Activated T-helper 1 cell treated with anti-CD3 and anti-CD28 coated beads, Interleukin-2, amount 50 U/mL, for 16 hours (primary cell): ENCODE results near the gene MYL10.

Experiments
- DNase-seq, 2 donors: peaks; one replicate each; pipeline ENCODE4 v3.0.0-alpha.2; 2020; ENCODE audit warnings: low read depth in 1 of 2, low spot score in 1 of 2

MYL10 gene

DNA sequence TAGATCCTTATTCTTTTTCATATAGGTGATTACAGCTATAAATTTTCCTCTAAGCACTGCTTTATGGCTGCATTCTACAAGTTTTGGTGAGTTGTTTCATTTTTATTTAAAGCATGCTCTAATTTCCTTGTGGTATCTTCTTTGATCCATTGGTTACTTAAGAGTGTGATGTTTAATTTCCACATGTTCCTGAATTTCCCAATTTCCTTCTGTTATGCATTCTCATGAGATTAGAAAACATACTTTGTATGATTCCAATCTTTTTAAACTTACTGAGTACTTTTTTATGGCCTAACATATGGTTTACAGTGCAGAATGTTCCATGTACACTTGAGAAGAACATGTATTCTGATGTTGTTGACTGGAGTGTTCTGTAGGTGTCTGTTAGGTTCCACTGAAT, 53.4 kb downstream of the MYL10 start:
- DNase-seq, result no peak

DNA sequence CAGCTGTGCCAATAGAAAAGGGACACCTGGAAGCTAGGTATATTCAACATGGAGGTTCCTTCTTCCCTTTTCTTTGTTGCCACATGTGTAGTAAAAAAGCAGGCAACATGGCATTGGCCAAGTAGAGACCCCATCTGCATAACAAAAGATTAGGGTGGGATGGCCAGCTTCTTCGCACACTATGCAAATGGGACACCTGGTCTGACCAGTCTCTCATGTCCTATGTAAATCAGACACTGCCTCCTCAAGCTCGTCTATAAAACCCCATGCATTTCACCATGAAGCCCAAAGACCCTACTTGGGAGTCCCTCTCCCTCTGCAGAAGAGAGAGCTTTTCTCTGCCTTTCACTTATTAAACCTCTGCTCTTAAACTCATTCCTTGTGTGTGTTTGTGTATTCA, 53.9 kb downstream of the MYL10 start:
- DNase-seq, result no peak

DNA sequence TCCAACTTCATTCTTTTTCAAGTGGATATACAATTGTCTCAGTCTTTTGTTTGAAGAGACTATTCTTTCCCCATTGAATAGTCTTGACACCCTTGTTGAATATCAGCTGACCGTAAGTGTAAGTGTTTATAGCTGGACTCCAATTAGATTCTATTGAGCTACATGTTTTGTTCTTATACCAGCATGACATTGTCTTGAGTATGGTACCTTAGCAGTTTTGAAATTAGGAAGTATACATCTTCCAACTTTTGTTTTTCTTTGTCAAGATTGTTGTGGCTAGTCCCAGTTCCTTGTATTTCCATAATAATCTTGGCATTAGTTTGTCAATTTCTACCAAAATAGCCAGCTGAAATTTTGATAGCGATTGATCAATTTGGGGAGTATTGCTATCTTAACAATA, 56.9 kb downstream of the MYL10 start:
- no peak for DNase-seq

DNA sequence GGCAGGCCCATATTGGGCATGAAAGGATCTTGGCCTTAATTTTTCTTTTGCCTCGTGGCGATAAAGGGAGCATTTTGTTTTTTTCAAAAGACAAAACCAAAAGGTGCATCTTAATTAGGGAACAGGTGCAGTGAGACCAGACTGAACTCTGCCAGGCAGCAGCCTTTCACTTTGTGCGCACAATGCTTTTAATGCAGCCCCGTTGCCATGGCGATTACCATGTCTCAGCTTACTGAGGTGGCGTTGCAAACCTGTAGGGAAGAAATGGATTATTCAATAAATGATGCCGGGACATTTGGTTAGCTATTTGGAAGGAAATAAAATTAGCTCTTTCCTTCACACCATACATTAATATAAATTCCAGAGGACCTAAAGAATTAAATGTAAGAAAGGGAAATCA, 61.9 kb downstream of the MYL10 start:
- no peak for DNase-seq

DNA sequence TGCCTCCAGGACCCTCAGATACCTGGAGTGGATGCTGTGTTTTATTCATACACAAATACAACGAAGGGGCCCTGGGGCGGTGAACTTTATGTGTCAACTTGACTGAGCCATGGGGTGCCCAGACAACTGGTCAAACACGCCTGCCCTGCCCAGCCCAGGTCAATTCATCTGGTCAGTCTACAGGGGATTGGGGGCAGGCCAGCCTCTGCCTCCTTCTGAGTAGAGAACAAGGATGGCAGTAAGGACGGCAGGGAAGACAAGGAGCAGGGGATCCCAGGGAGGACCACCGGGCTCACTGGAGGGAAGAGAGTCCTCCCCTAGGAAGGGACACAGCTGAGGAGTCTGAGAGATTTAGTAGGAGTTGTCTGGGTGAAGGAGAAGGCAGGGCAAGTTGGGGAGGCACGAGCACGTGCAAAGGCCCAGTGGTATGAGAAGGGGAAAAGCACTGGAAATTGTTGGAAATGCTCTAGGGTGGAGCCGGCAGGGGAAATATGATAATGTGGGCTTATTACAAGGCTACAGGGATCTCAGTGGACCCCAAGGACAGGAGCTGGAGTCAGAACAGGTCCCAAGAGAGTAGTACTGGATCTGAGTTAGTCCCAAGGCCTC, 63.4 kb downstream of the MYL10 start:
- DNase-seq, result no peak

DNA sequence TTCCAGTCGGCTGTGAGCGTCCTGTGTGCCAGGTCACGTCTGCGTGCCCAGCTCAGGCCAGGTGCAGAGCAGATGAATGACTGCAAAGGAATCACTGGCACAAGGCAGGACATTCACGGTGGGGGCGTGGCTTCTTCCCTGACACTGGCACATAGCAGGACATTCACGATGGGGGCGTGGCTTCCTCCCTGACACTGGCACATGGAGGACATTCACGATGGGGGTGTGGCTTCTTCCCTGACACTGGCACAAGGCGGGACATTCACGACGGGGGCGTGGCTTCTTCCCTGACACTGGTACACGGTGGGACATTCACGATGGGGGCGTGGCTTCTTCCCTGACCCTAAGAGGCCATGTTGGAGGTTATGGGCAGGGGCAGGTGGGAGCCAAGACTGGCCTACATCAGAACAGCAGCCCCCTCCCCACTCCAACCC, 64.3 kb downstream of the MYL10 start:
- DNase-seq, result no peak

DNA sequence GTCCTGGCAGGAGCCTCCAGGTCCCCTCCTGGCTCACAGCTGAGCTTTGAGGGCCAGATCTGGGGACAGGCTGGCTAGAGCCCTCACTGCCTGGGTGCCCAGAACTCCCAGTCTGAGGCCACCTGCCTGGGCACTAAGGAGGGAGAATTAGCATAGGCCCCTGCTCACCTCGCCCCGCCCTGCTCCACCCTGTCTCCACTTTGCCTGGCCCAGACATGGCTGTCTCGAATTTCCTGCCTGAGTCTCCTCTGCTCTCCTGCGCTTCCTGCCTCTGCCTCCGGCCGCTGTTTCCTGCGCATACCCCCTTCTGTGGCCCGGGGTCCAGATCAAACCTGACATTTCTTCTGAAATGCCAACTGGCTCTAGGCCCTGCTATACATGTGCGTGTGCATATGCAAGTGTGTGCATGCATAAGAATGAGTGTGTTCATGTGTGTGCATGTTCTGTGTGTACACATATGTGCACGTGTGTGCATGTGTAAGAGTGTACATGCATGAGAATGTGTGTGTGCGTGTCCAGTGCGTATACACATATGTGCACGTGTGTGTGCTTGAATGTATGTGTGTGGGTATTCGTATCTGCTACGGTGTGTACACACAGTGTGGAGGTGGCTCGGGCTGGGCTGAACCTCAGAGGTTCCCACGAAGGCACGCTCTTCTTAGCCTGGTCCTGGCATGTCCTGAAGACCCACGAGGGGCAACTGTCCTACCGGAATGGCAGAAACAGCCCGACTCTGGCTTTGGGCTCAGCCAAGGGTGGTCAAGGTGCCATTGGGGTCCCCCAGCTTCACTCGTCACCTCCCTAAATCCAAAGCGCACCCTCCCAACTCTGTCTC, 64.9 kb downstream of the MYL10 start:
- DNase-seq, result no peak
